Colonic mucosa (tissue), 4 donors: ENCODE results near the gene KTI12. TPM values are rescaled to one million over a fixed set of nuclear protein-coding genes. Genes with fewer than 3 reads are reported as not detected.
"Not testable (repeated sequence)": the region's sequence is repeated elsewhere in the genome, so short reads cannot be mapped to it uniquely, and the experiment has no call there.

Source experiments
- DNase-seq: peaks from one replicate; pipeline ENCODE4 v3.0.0-alpha.2; 2020
- H3K27ac ChIP-seq: fragments of 200-600 bp; one replicate; pipeline ENCODE4 v1.8.0; 2021
- H3K27me3 ChIP-seq: fragments of 200-600 bp; one replicate; pipeline ENCODE4 v1.8.0; 2021
- H3K36me3 ChIP-seq: fragments of 200-600 bp; one replicate; pipeline ENCODE4 v1.8.0; 2021
- H3K4me1 ChIP-seq: fragments of 200-600 bp; one replicate; pipeline ENCODE4 v1.8.0; 2021; ENCODE audit warnings: mild to moderate bottlenecking
- H3K4me3 ChIP-seq: fragments of 200-600 bp; one replicate; pipeline ENCODE4 v1.8.0; 2021
- H3K9ac ChIP-seq, 2 donors: one replicate each; pipeline ENCODE4 v1.7.0; 2013; ENCODE audit warnings: control low read depth in 2 of 2, low read depth in 2 of 2, low read length in 2 of 2
- H3K9me3 ChIP-seq: fragments of 200-600 bp; one replicate; pipeline ENCODE4 v1.8.0; 2021
- intact Hi-C: fragments of 100-400 bp; cut with DNase I; formaldehyde crosslinking; loops from one replicate; pipeline ENCODE4 v1.14.1; 2022
- total RNA-seq, 2 donors: library from RNA; stranded (reverse); fragmentation: NEBNext Ultra II Directional in 1 of 2; extraction: Animal tissue kit (Norgen Biotek cat#: 25700) in 1 of 2; gene quantifications; one replicate each; pipeline ENCODE4 v1.2.1, GENCODE V29; 2021
- TF ChIP-seq, protein P1 (sequence below): fragments of 200-600 bp; IDR thresholded peaks from one replicate; pipeline ENCODE4 v1.8.0; 2022; ENCODE audit warnings: antibody characterized with exemption, mild to moderate bottlenecking
- donor health status: healthy.
- donor health status: DM: no; HTN: no; CAD: no.
- donor health status: DM: no; HTN: no; CAD: no.

The KTI12 gene
- total RNA-seq, 2 donors from 2014 or later: 7.5 to 8.4 TPM

GRCh38 chr1:52028328-52028727, 5.3 kb downstream of the KTI12 start:
- peak overlapping the region in 1 of 2 donors; percentile 8 for H3K9ac ChIP-seq
- no peaks in the 10 kb centered on the region for H3K27me3 ChIP-seq
- no peak overlapping the region for H3K4me3 ChIP-seq
- intact Hi-C loops: no loop called here
- H3K4me1 ChIP-seq: peaks cover 6% of the 10 kb centered on the region
- H3K36me3 ChIP-seq: no peaks in the 10 kb centered on the region
- no peaks in the 10 kb centered on the region for H3K9me3 ChIP-seq
- TF ChIP-seq, protein P1, sequence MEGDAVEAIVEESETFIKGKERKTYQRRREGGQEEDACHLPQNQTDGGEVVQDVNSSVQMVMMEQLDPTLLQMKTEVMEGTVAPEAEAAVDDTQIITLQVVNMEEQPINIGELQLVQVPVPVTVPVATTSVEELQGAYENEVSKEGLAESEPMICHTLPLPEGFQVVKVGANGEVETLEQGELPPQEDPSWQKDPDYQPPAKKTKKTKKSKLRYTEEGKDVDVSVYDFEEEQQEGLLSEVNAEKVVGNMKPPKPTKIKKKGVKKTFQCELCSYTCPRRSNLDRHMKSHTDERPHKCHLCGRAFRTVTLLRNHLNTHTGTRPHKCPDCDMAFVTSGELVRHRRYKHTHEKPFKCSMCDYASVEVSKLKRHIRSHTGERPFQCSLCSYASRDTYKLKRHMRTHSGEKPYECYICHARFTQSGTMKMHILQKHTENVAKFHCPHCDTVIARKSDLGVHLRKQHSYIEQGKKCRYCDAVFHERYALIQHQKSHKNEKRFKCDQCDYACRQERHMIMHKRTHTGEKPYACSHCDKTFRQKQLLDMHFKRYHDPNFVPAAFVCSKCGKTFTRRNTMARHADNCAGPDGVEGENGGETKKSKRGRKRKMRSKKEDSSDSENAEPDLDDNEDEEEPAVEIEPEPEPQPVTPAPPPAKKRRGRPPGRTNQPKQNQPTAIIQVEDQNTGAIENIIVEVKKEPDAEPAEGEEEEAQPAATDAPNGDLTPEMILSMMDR: no peak
- no peak for DNase-seq
- no peak overlapping the region for H3K27ac ChIP-seq

GRCh38 chr1:52026278-52026677, 7.3 kb downstream of the KTI12 start:
- intact Hi-C loops: no loop called here
- peaks cover 4% of the 10 kb centered on the region for H3K36me3 ChIP-seq
- no peak overlapping the region for H3K27ac ChIP-seq

GRCh38 chr1:52022133-52022532, 11.5 kb downstream of the KTI12 start:
- Histone ChIP-seq H3K36me3 (peaks cover 4% of the 10 kb centered on the region), H3K9ac (no peak overlapping the region)
- intact Hi-C loops: no loop called here

More at GRCh38 chr1:52026278-52026677, 7.3 kb downstream of the KTI12 start:
- no peak overlapping the region for H3K9ac ChIP-seq
- no peaks in the 10 kb centered on the region for H3K27me3 ChIP-seq
- TF ChIP-seq, protein P1: no peak
- no peak overlapping the region for H3K4me3 ChIP-seq
- H3K9me3 ChIP-seq: no peaks in the 10 kb centered on the region
- H3K4me1 ChIP-seq: no peaks in the 10 kb centered on the region
- no peak for DNase-seq

DNA sequence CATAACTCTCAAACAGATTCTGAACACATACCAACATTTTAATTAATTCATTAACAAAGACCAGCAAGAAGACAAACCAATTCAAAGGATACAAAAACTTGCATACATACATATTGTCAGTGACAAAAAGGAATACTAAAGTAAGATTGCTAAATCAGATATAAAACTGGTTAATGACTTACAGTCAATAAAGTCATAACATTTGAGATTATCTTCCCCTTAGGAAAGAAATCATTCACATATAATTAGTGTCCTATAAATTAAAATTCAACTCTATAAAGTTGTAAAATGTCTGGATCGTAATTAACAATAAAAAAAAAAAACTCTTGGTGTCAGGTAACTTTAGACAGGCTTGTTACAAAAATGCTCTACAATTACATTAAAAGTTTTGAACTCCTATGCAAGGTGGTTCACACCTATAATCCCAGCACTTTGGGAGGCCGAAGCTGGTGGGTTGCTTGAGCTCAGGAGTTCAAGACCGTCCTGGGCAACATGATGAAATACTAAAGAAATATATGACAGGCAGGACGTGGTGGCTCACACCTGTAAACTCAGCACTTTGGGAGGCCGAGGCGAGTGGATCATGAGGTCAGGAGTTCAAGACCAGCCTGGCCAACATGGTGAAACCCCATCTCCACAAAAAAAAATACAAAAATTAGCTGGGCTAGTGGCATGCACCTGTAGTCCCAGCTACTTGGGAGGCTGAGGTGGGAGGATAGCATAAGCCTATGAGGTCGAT, 25.4 kb downstream of the KTI12 start:
- no peaks in the 10 kb centered on the region for H3K9me3 ChIP-seq
- no peak overlapping the region for H3K4me3 ChIP-seq
- intact Hi-C loops: no loop called here
- H3K4me1 ChIP-seq: no peaks in the 10 kb centered on the region
- DNase-seq: no peak
- H3K36me3 ChIP-seq: no peaks in the 10 kb centered on the region
- H3K27me3 ChIP-seq: no peaks in the 10 kb centered on the region
- no peak overlapping the region for H3K9ac ChIP-seq
- no peak overlapping the region for H3K27ac ChIP-seq
- TF ChIP-seq, protein P1: no peak

More at GRCh38 chr1:52022133-52022532, 11.5 kb downstream of the KTI12 start:
- H3K27ac ChIP-seq: no peak overlapping the region
- no peaks in the 10 kb centered on the region for H3K27me3 ChIP-seq
- TF ChIP-seq, protein P1: no peak
- no peaks in the 10 kb centered on the region for H3K4me1 ChIP-seq
- DNase-seq: no peak
- H3K9me3 ChIP-seq: no peaks in the 10 kb centered on the region
- no peak overlapping the region for H3K4me3 ChIP-seq

- no peak overlapping the region for H3K27ac ChIP-seq
- TF ChIP-seq, protein P1: no peak
- peak; percentile 24 for DNase-seq
- H3K36me3 ChIP-seq: no peaks in the 10 kb centered on the region
- H3K27me3 ChIP-seq: no peaks in the 10 kb centered on the region
- no peak overlapping the region for H3K4me3 ChIP-seq
- no peaks in the 10 kb centered on the region for H3K4me1 ChIP-seq
- no peaks in the 10 kb centered on the region for H3K9me3 ChIP-seq
- H3K9ac ChIP-seq: no peak overlapping the region
- intact Hi-C loops: no loop called here
These were observed 26.2 kb downstream of the KTI12 start for GRCh38 chr1:52007215-52008002.

GRCh38 chr1:52006081-52006553, 27.5 kb downstream of the KTI12 start:
- intact Hi-C loops, DNase-seq: not testable (repeated sequence)

GRCh38 chr1:52005548-52005947, 28.1 kb downstream of the KTI12 start:
- intact Hi-C loops: not testable (repeated sequence)

More at GRCh38 chr1:52006081-52006553, 27.5 kb downstream of the KTI12 start:
- H3K36me3 ChIP-seq, H3K4me1 ChIP-seq, H3K27ac ChIP-seq, H3K9ac ChIP-seq, H3K4me3 ChIP-seq, H3K9me3 ChIP-seq, H3K27me3 ChIP-seq: not testable (repeated sequence)

More at GRCh38 chr1:52005548-52005947, 28.1 kb downstream of the KTI12 start:
- H3K9me3 ChIP-seq, H3K36me3 ChIP-seq, DNase-seq, H3K27me3 ChIP-seq, H3K9ac ChIP-seq, H3K4me3 ChIP-seq, H3K27ac ChIP-seq, H3K4me1 ChIP-seq: not testable (repeated sequence)
